Right atrium auricular region (tissue), 2 donors: ENCODE results near the gene TAPBPL. TPM values are rescaled to one million over a fixed set of nuclear protein-coding genes. Genes with fewer than 3 reads are reported as not detected.

ENCODE experiments used
- DNase-seq: peaks from one replicate; pipeline ENCODE4 v3.0.0-alpha.2; 2019; ENCODE audit warnings: low spot score
- H3K27ac ChIP-seq, 2 donors: fragments of 200-600 bp; sonication (generic); 1 replicate in 1 of 2; 2 replicates in 1 of 2; pipeline ENCODE4 v1.5.1; 2016 to 2019
- H3K27me3 ChIP-seq, 2 donors: fragments of 200-600 bp; sonication (generic); one replicate each; pipeline versions ENCODE4 v1.5.1 to v1.6.0; 2017 to 2019
- H3K36me3 ChIP-seq: fragments of 200-600 bp; sonication (generic); one replicate; pipeline ENCODE4 v1.5.1; 2016
- H3K4me1 ChIP-seq, 2 donors: fragments of 200-600 bp; sonication (generic); one replicate each; pipeline versions ENCODE4 v1.5.1 to v1.6.0; 2017 to 2019
- H3K4me3 ChIP-seq, 2 donors: fragments of 200-600 bp; sonication (generic); 1 replicate in 1 of 2; 2 replicates in 1 of 2; pipeline ENCODE4 v1.5.1; 2017 to 2019; ENCODE audit warnings: mild to moderate bottlenecking in 1 of 2, moderate library complexity in 1 of 2
- H3K9me3 ChIP-seq, 2 donors: fragments of 200-600 bp; sonication (generic); one replicate each; pipeline ENCODE4 v1.5.1; 2019
- total RNA-seq, 2 donors: library from RNA; depleted of rRNA; stranded (reverse); fragments of >200 nt; gene quantifications; one replicate each; pipeline ENCODE4 v1.1.0, GENCODE V29; 2016
- TF ChIP-seq, protein P1 (sequence below), 2 donors: fragments of 200-600 bp; sonication (generic); IDR thresholded peaks; one replicate each; pipeline ENCODE4 v1.5.1; 2019; ENCODE audit warnings: antibody characterized with exemption in 2 of 2

Gene TAPBPL
- total RNA-seq, 2 donors from 2014 or later: 14.5 to 16.9 TPM

- no peak for DNase-seq
- H3K27ac ChIP-seq: no peak overlapping the region
- H3K36me3 ChIP-seq: no peaks in the 10 kb centered on the region
- H3K4me1 ChIP-seq: peaks cover 0 to 17% of the 10 kb centered on the region in 2 donors
- TF ChIP-seq, protein P1, sequence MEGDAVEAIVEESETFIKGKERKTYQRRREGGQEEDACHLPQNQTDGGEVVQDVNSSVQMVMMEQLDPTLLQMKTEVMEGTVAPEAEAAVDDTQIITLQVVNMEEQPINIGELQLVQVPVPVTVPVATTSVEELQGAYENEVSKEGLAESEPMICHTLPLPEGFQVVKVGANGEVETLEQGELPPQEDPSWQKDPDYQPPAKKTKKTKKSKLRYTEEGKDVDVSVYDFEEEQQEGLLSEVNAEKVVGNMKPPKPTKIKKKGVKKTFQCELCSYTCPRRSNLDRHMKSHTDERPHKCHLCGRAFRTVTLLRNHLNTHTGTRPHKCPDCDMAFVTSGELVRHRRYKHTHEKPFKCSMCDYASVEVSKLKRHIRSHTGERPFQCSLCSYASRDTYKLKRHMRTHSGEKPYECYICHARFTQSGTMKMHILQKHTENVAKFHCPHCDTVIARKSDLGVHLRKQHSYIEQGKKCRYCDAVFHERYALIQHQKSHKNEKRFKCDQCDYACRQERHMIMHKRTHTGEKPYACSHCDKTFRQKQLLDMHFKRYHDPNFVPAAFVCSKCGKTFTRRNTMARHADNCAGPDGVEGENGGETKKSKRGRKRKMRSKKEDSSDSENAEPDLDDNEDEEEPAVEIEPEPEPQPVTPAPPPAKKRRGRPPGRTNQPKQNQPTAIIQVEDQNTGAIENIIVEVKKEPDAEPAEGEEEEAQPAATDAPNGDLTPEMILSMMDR (IDR thresholded peaks at IDR 0.05): no peak
- H3K27me3 ChIP-seq: no peaks in the 10 kb centered on the region
- H3K9me3 ChIP-seq: no peaks in the 10 kb centered on the region
- H3K4me3 ChIP-seq: no peak overlapping the region
Measured at GRCh38 chr12:6432991-6433390, 18.9 kb upstream of the TAPBPL start.

GRCh38 chr12:6434205-6435140 is 17.4 kb upstream of the TAPBPL start:
- H3K27me3 ChIP-seq: no peaks in the 10 kb centered on the region
- H3K36me3 ChIP-seq: no peaks in the 10 kb centered on the region
- no peak for DNase-seq
- H3K27ac ChIP-seq: no peak overlapping the region
- peaks cover 0 to 17% of the 10 kb centered on the region in 2 donors for H3K4me1 ChIP-seq
- H3K9me3 ChIP-seq: no peaks in the 10 kb centered on the region
- H3K4me3 ChIP-seq: no peak overlapping the region
- TF ChIP-seq, protein P1 (IDR thresholded peaks at IDR 0.05): no peak

DNA sequence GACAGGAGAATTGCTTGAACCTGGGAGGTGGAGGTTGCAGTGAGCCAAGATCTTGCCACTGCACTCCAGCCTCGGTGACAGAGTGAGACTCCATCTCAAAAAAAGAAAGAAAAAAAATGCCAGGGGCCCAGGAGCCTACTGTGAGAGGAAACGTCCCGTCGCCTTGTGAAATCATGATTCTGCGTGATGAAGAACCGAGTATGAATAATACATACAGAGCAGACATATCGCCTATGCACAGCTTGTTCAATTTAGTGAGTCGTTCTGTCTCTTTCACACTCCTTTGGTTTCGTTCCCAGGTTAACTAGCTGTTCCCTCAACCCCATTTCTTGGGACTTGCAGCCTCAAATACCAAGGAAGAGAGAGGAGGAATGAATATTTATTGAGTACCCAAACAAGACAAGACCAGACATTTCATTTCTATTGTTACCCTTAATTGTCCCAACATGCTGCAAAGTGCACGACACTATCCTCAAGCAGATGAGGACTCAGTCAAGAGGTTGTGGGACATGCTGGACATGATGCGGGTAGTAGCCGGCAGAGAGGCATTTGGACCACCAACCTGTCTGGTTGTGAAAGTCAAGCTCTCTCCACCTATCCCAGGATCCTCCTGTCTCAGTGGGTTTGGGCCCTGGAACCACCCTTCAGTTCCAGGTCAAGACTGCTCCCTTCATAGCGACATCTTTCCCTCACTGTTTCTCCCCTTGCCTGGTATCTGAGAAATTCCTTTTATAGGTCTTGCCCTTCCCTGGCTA is 15.7 kb upstream of the TAPBPL start:
- no peak overlapping the region for H3K4me3 ChIP-seq
- H3K36me3 ChIP-seq: no peaks in the 10 kb centered on the region
- no peak overlapping the region for H3K27ac ChIP-seq
- TF ChIP-seq, protein P1 (IDR thresholded peaks at IDR 0.05): no peak
- no peaks in the 10 kb centered on the region for H3K9me3 ChIP-seq
- no peaks in the 10 kb centered on the region for H3K27me3 ChIP-seq
- H3K4me1 ChIP-seq: peaks cover 0 to 4% of the 10 kb centered on the region in 2 donors
- no peak for DNase-seq

- Histone ChIP-seq H3K4me1 (no peaks in the 10 kb centered on the region), H3K36me3 (no peaks in the 10 kb centered on the region), H3K9me3 (no peaks in the 10 kb centered on the region), H3K27me3 (no peaks in the 10 kb centered on the region), H3K27ac (no peak overlapping the region), H3K4me3 (no peak overlapping the region)
- DNase-seq: no peak
- TF ChIP-seq, protein P1 (IDR thresholded peaks at IDR 0.05): no peak
Measured at GRCh38 chr12:6437586-6437985, 14.3 kb upstream of the TAPBPL start.

DNA sequence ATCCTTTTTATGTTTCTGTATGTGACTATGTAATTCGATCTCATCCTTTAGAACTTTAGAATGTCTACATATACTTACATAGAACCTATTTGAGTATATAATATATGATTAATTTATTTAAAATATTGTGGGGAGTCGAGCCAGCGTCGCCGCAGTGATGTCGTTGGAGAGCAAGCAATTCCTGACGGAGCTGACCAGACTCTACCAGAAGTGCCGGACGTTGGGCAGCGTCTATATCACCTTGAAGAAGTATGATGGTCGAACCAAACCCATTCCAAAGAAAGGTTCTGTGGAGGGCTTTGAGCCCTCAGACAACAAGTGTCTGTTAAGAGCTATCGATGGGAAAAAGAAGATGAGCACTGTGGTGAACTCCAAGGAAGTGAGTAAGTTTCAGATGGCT is 13.5 kb upstream of the TAPBPL start:
- Histone ChIP-seq H3K27me3 (no peaks in the 10 kb centered on the region), H3K4me1 (no peaks in the 10 kb centered on the region), H3K27ac (no peak overlapping the region), H3K36me3 (no peaks in the 10 kb centered on the region), H3K9me3 (no peaks in the 10 kb centered on the region), H3K4me3 (no peak overlapping the region)
- TF ChIP-seq, protein P1 (IDR thresholded peaks at IDR 0.05): no peak
- no peak for DNase-seq
